Inflammatory macrophage treated with lipopolysaccharide for 4 hours (primary cell): ENCODE measurements around the gene RFTN1.

Experiments
- DNase-seq: peaks from one replicate; pipeline ENCODE4 v3.0.0-alpha.2; 2020

Gene RFTN1

GRCh38 chr3:16373341-16373946, 140.1 kb downstream of the RFTN1 start:
- DNase-seq, result peak; percentile 62

- peak; percentile 91 for DNase-seq
Measured at GRCh38 chr3:16372362-16373292, 140.9 kb downstream of the RFTN1 start.

GRCh38 chr3:16370872-16371740, 142.4 kb downstream of the RFTN1 start:
- DNase-seq, result peak; percentile 40

GRCh38 chr3:16370503-16370871, 143.0 kb downstream of the RFTN1 start:
- DNase-seq, result no peak

GRCh38 chr3:16369885-16370284, 143.6 kb downstream of the RFTN1 start:
- no peak for DNase-seq

- DNase-seq, result no peak
Measured at GRCh38 chr3:16369276-16369675, 144.2 kb downstream of the RFTN1 start.

- DNase-seq, result no peak
Measured at GRCh38 chr3:16366581-16366980, 146.9 kb downstream of the RFTN1 start.

GRCh38 chr3:16365491-16366128, 147.9 kb downstream of the RFTN1 start:
- DNase-seq, result peak; percentile 14

- DNase-seq, result no peak
Measured at GRCh38 chr3:16364963-16365362, 148.5 kb downstream of the RFTN1 start.

- DNase-seq, result no peak
Measured at GRCh38 chr3:16364323-16364722, 149.2 kb downstream of the RFTN1 start.

GRCh38 chr3:16363636-16364035, 149.9 kb downstream of the RFTN1 start:
- DNase-seq, result no peak

GRCh38 chr3:16362770-16363169, 150.7 kb downstream of the RFTN1 start:
- DNase-seq, result no peak

- DNase-seq, result no peak
Measured at GRCh38 chr3:16361087-16361486, 152.4 kb downstream of the RFTN1 start.

- DNase-seq, result peak; percentile 79
Measured at GRCh38 chr3:16359331-16359730, 154.2 kb downstream of the RFTN1 start.

- no peak for DNase-seq
Measured at GRCh38 chr3:16358336-16358735, 155.2 kb downstream of the RFTN1 start.

GRCh38 chr3:16357186-16358121, 156.0 kb downstream of the RFTN1 start:
- DNase-seq, result peak; percentile 20

- DNase-seq, result no peak
Measured at GRCh38 chr3:16355828-16356227, 157.7 kb downstream of the RFTN1 start.

- no peak for DNase-seq
Measured at GRCh38 chr3:16354291-16354690, 159.2 kb downstream of the RFTN1 start.

- DNase-seq, result no peak
Measured at GRCh38 chr3:16352428-16352827, 161.1 kb downstream of the RFTN1 start.

GRCh38 chr3:16350597-16351318, 162.7 kb downstream of the RFTN1 start:
- no peak for DNase-seq
